ENCODE data around the gene RPS6KA5. TPM values are rescaled to one million over a fixed set of nuclear protein-coding genes. Genes with fewer than 3 reads are reported as not detected.

RPS6KA5 gene
- total RNA-seq, 1 donor from 2014 or later, result 1.0 TPM

DNA sequence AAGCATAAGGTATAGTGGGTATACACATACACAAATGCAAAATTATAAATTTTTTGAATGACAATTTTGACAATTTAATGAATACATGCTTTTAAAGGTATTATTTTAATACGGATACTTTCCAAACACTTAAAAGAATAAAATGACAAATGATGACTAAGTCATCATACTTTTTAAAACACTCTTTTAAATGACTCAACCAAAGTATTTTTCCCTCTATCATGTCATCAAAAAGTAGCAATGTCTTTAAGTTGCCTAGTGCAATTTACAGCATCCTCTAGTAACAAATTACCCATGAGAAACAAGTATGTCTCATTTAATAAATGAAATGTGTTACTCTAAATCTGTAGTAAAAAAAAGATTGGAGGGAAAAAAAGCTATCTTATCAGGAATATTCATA is 73.3 kb downstream of the RPS6KA5 start:
- H4K20me1 ChIP-seq (ENCODE audit: insufficient read depth, low read length), result no peaks in the 10 kb centered on the region
- H3K4me1 ChIP-seq (ENCODE audit: insufficient read depth, low read length), result no peaks in the 10 kb centered on the region
- H3K36me3 Mint-ChIP-seq (ENCODE audit: low read depth, unreplicated experiment), result no peaks in the 10 kb centered on the region
- H3K4me2 ChIP-seq (ENCODE audit: low read length), result no peak overlapping the region
- H3K4me3 ChIP-seq (ENCODE audit: insufficient read depth, low read depth, low read length), result no peak overlapping the region
- TF ChIP-seq, protein P1, sequence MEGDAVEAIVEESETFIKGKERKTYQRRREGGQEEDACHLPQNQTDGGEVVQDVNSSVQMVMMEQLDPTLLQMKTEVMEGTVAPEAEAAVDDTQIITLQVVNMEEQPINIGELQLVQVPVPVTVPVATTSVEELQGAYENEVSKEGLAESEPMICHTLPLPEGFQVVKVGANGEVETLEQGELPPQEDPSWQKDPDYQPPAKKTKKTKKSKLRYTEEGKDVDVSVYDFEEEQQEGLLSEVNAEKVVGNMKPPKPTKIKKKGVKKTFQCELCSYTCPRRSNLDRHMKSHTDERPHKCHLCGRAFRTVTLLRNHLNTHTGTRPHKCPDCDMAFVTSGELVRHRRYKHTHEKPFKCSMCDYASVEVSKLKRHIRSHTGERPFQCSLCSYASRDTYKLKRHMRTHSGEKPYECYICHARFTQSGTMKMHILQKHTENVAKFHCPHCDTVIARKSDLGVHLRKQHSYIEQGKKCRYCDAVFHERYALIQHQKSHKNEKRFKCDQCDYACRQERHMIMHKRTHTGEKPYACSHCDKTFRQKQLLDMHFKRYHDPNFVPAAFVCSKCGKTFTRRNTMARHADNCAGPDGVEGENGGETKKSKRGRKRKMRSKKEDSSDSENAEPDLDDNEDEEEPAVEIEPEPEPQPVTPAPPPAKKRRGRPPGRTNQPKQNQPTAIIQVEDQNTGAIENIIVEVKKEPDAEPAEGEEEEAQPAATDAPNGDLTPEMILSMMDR (IDR thresholded peaks at IDR 0.05; ENCODE audit: insufficient read depth, low read depth, low read length), result no peak
- TF ChIP-seq EZH2 (IDR thresholded peaks at IDR 0.05; ENCODE audit: insufficient read depth, low read length), result no peak
- H3K27ac Mint-ChIP-seq (ENCODE audit: unreplicated experiment), result no peak overlapping the region
- H3K9ac ChIP-seq (ENCODE audit: low read length), result no peak overlapping the region
- H3K36me3 ChIP-seq (ENCODE audit: insufficient read depth, low read length), result no peaks in the 10 kb centered on the region
- DNase-seq (ENCODE audit: low read depth) (no peak), FAIRE-seq (no peak)
- no peaks in the 10 kb centered on the region for H3K27me3 Mint-ChIP-seq (ENCODE audit: low read depth, unreplicated experiment)
- no peaks in the 10 kb centered on the region for H3K4me1 Mint-ChIP-seq (ENCODE audit: low read depth, unreplicated experiment)
- H3K27ac ChIP-seq (ENCODE audit: low read depth, low read length), result no peak overlapping the region
- no peaks in the 10 kb centered on the region for H3K9me3 Mint-ChIP-seq (ENCODE audit: unreplicated experiment)
- no peak overlapping the region for H3K4me3 Mint-ChIP-seq (ENCODE audit: unreplicated experiment)
- H2AFZ ChIP-seq (ENCODE audit: low read depth, low read length), result no peak overlapping the region
- no peaks in the 10 kb centered on the region for H3K27me3 ChIP-seq (ENCODE audit: insufficient read depth, low read length)
- no peaks in the 10 kb centered on the region for H3K79me2 ChIP-seq (ENCODE audit: insufficient read depth, low read length)
- H3K9me3 ChIP-seq (ENCODE audit: insufficient read depth, low read depth, low read length), result no peaks in the 10 kb centered on the region

DNA sequence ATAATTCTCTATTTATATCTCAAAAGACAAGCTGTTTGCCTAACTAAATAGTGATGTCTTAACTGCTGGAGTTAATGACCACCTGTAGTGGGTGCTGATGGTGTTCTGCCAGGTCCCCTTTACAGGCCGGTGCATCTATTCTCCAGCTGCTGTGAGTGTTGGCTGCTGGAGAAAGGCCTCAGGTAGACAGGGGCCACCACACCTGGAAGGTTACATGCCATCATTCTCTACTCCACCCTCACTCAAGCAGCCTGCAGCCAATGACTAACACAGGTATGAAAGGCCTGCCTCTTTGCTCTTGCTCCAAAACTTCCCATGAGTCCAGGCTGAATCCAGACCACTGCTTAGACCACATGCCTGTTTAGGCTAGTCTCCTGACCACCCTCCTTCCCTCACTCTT is 73.9 kb downstream of the RPS6KA5 start:
- Histone ChIP-seq H2AFZ (ENCODE audit: low read depth, low read length) (no peak overlapping the region), H3K9ac (ENCODE audit: low read length) (no peak overlapping the region), H3K4me2 (ENCODE audit: low read length) (no peak overlapping the region), H4K20me1 (ENCODE audit: insufficient read depth, low read length) (no peaks in the 10 kb centered on the region), H3K4me1 (ENCODE audit: insufficient read depth, low read length) (no peaks in the 10 kb centered on the region), H3K79me2 (ENCODE audit: insufficient read depth, low read length) (no peaks in the 10 kb centered on the region), H3K36me3 (ENCODE audit: insufficient read depth, low read length) (no peaks in the 10 kb centered on the region), H3K27ac (ENCODE audit: low read depth, low read length) (no peak overlapping the region), H3K9me3 (ENCODE audit: insufficient read depth, low read depth, low read length) (no peaks in the 10 kb centered on the region), H3K27me3 (ENCODE audit: insufficient read depth, low read length) (no peaks in the 10 kb centered on the region), H3K4me3 (ENCODE audit: insufficient read depth, low read depth, low read length) (no peak overlapping the region)
- TF ChIP-seq EZH2 (IDR thresholded peaks at IDR 0.05; ENCODE audit: insufficient read depth, low read length), result no peak
- TF ChIP-seq, protein P1 (IDR thresholded peaks at IDR 0.05; ENCODE audit: insufficient read depth, low read depth, low read length), result no peak
- DNase-seq (ENCODE audit: low read depth) (no peak), FAIRE-seq (no peak)
- H3K4me3 Mint-ChIP-seq (ENCODE audit: unreplicated experiment), result no peak overlapping the region
- no peaks in the 10 kb centered on the region for H3K27me3 Mint-ChIP-seq (ENCODE audit: low read depth, unreplicated experiment)
- no peaks in the 10 kb centered on the region for H3K9me3 Mint-ChIP-seq (ENCODE audit: unreplicated experiment)
- no peaks in the 10 kb centered on the region for H3K36me3 Mint-ChIP-seq (ENCODE audit: low read depth, unreplicated experiment)
- no peak overlapping the region for H3K27ac Mint-ChIP-seq (ENCODE audit: unreplicated experiment)
- H3K4me1 Mint-ChIP-seq (ENCODE audit: low read depth, unreplicated experiment), result no peaks in the 10 kb centered on the region

DNA sequence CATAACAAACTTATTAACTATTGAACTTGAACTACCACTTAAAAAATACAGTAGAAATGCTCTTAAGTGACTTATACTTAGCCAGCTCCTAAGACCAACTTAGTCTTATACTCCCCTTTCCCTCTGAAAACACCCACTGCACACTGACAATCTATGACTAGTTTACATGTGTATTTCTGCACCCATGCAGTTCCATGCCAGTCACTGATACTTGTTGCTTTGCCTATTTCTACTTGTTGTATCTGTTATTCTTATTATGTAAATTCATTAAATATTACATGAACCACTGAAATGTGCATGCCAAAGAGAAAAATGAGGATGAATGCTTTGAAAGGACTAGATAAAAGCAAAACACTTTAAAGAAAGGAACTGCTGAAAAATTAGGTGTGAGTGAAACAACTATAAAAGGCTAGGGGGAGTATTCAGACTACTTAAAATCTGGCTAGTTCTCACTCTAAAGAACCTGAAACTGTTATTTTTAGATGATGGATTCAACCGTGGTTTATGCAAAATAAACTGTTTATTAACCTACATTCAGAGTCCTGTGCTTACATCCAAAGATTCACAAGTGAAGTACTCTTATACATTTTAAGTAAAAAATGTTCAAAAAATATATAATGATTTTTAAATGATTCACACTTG is 74.7 kb downstream of the RPS6KA5 start:
- DNase-seq (ENCODE audit: low read depth) (no peak), FAIRE-seq (no peak)
- Histone ChIP-seq H2AFZ (ENCODE audit: low read depth, low read length) (no peak overlapping the region), H3K79me2 (ENCODE audit: insufficient read depth, low read length) (no peaks in the 10 kb centered on the region), H3K4me1 (ENCODE audit: insufficient read depth, low read length) (no peaks in the 10 kb centered on the region), H3K27ac (ENCODE audit: low read depth, low read length) (no peak overlapping the region), H3K4me2 (ENCODE audit: low read length) (no peak overlapping the region), H3K36me3 (ENCODE audit: insufficient read depth, low read length) (no peaks in the 10 kb centered on the region), H3K27me3 (ENCODE audit: insufficient read depth, low read length) (no peaks in the 10 kb centered on the region), H3K4me3 (ENCODE audit: insufficient read depth, low read depth, low read length) (no peak overlapping the region), H4K20me1 (ENCODE audit: insufficient read depth, low read length) (no peaks in the 10 kb centered on the region), H3K9ac (ENCODE audit: low read length) (no peak overlapping the region), H3K9me3 (ENCODE audit: insufficient read depth, low read depth, low read length) (no peaks in the 10 kb centered on the region)
- Mint-ChIP-seq H3K4me1 (ENCODE audit: low read depth, unreplicated experiment) (no peaks in the 10 kb centered on the region), H3K9me3 (ENCODE audit: unreplicated experiment) (no peaks in the 10 kb centered on the region), H3K27me3 (ENCODE audit: low read depth, unreplicated experiment) (no peaks in the 10 kb centered on the region), H3K36me3 (ENCODE audit: low read depth, unreplicated experiment) (no peaks in the 10 kb centered on the region), H3K4me3 (ENCODE audit: unreplicated experiment) (no peak overlapping the region), H3K27ac (ENCODE audit: unreplicated experiment) (no peak overlapping the region)
- TF ChIP-seq, protein P1 (IDR thresholded peaks at IDR 0.05; ENCODE audit: insufficient read depth, low read depth, low read length), result no peak
- TF ChIP-seq EZH2 (IDR thresholded peaks at IDR 0.05; ENCODE audit: insufficient read depth, low read length), result no peak

Data from astrocyte (in vitro differentiated cells and primary cell).